ENCODE data around the gene S100A11. TPM values are rescaled to one million over a fixed set of nuclear protein-coding genes. Genes with fewer than 3 reads are reported as not detected.
"Not testable (repeated sequence)": the region's sequence is repeated elsewhere in the genome, so short reads cannot be mapped to it uniquely, and the experiment has no call there.

The S100A11 gene
- total RNA-seq, result 100 to 1,000 TPM; 252 to 355 TPM

GRCh38 chr1:152036267-152037216 lies at the start of gene S100A11:
TSS of gene S100A11 (minus strand) at chr1:152037004. CDS start at chr1:152036915, 89 bp downstream.
- H3K4me3 Mint-ChIP-seq, result peak within 1 kb of the TSS; percentile 96 to 99
- H3K27ac Mint-ChIP-seq, result peak within 1 kb of the TSS; percentile 99
- ATAC-seq (replicated peaks in 1 of 2), result peak; percentile 81 to 84
- peaks cover 36% of the 10 kb centered on the region for H3K4me1 Mint-ChIP-seq (ENCODE audit: low read depth)
- peak; percentile 89 to 90 for DNase-seq
- no peaks in the 10 kb centered on the region for H3K9me3 Mint-ChIP-seq
- no peaks in the 10 kb centered on the region for H3K27me3 Mint-ChIP-seq (ENCODE audit: low read depth)
- peaks cover 17 to 32% of the 10 kb centered on the region in 2 donors for H3K36me3 Mint-ChIP-seq (ENCODE audit: insufficient read depth in 2 of 2)

GRCh38 chr1:152084853-152085252 lies 48.0 kb upstream of the S100A11 start:
- no peaks in the 10 kb centered on the region for H3K36me3 Mint-ChIP-seq (ENCODE audit: insufficient read depth in 2 of 2)
- H3K27ac Mint-ChIP-seq, result no peak overlapping the region
- peaks cover 7% of the 10 kb centered on the region for H3K27me3 Mint-ChIP-seq (ENCODE audit: low read depth)
- H3K4me3 Mint-ChIP-seq, result no peak overlapping the region
- no peak for DNase-seq
- no peak for ATAC-seq (replicated peaks in 1 of 2)
- no peaks in the 10 kb centered on the region for H3K4me1 Mint-ChIP-seq (ENCODE audit: low read depth)
- no peaks in the 10 kb centered on the region for H3K9me3 Mint-ChIP-seq

- not testable (repeated sequence) for ATAC-seq (replicated peaks in 1 of 2); H3K9me3 Mint-ChIP-seq
These were observed 44.2 kb upstream of the S100A11 start for GRCh38 chr1:152081026-152081425.

GRCh38 chr1:152080494-152080893 lies 43.7 kb upstream of the S100A11 start:
- H3K4me3 Mint-ChIP-seq; ATAC-seq (replicated peaks in 1 of 2); H3K4me1 Mint-ChIP-seq (ENCODE audit: low read depth); H3K27ac Mint-ChIP-seq; H3K9me3 Mint-ChIP-seq; H3K36me3 Mint-ChIP-seq (ENCODE audit: insufficient read depth in 2 of 2); DNase-seq: not testable (repeated sequence)
- peaks cover 21% of the 10 kb centered on the region for H3K27me3 Mint-ChIP-seq (ENCODE audit: low read depth)

More at GRCh38 chr1:152081026-152081425, 44.2 kb upstream of the S100A11 start:
- H3K4me3 Mint-ChIP-seq; H3K4me1 Mint-ChIP-seq (ENCODE audit: low read depth); DNase-seq; H3K27ac Mint-ChIP-seq; H3K36me3 Mint-ChIP-seq (ENCODE audit: insufficient read depth in 2 of 2): not testable (repeated sequence)
- H3K27me3 Mint-ChIP-seq (ENCODE audit: low read depth), result peaks cover 15% of the 10 kb centered on the region

- H3K9me3 Mint-ChIP-seq, result no peaks in the 10 kb centered on the region
These were observed 42.1 kb upstream of the S100A11 start for GRCh38 chr1:152078831-152079441.

GRCh38 chr1:152072311-152072710 lies 35.5 kb upstream of the S100A11 start:
- ATAC-seq (replicated peaks in 1 of 2) (no peak), DNase-seq (no peak)
- H3K27ac Mint-ChIP-seq, result no peak overlapping the region
- H3K27me3 Mint-ChIP-seq (ENCODE audit: low read depth), result peaks cover 49% of the 10 kb centered on the region
- H3K36me3 Mint-ChIP-seq (ENCODE audit: insufficient read depth in 2 of 2), result no peaks in the 10 kb centered on the region
- no peaks in the 10 kb centered on the region for H3K4me1 Mint-ChIP-seq (ENCODE audit: low read depth)
- no peak overlapping the region for H3K4me3 Mint-ChIP-seq
- no peaks in the 10 kb centered on the region for H3K9me3 Mint-ChIP-seq

More at GRCh38 chr1:152078831-152079441, 42.1 kb upstream of the S100A11 start:
- no peak for ATAC-seq (replicated peaks in 1 of 2)
- Mint-ChIP-seq H3K4me3 (no peak overlapping the region), H3K27ac (no peak overlapping the region), H3K36me3 (ENCODE audit: insufficient read depth in 2 of 2) (no peaks in the 10 kb centered on the region), H3K4me1 (ENCODE audit: low read depth) (no peaks in the 10 kb centered on the region), H3K27me3 (ENCODE audit: low read depth) (peaks cover 35% of the 10 kb centered on the region)
- no peak for DNase-seq

GRCh38 chr1:152071123-152071522 lies 34.3 kb upstream of the S100A11 start:
- no peak overlapping the region for H3K27ac Mint-ChIP-seq
- peaks cover 50% of the 10 kb centered on the region for H3K27me3 Mint-ChIP-seq (ENCODE audit: low read depth)
- DNase-seq (no peak), ATAC-seq (replicated peaks in 1 of 2) (no peak)
- H3K4me1 Mint-ChIP-seq (ENCODE audit: low read depth), result no peaks in the 10 kb centered on the region
- H3K9me3 Mint-ChIP-seq, result no peaks in the 10 kb centered on the region
- H3K4me3 Mint-ChIP-seq, result no peak overlapping the region
- no peaks in the 10 kb centered on the region for H3K36me3 Mint-ChIP-seq (ENCODE audit: insufficient read depth in 2 of 2)

GRCh38 chr1:152067929-152068328 lies 31.1 kb upstream of the S100A11 start:
- ATAC-seq (replicated peaks in 1 of 2), result no peak
- no peak overlapping the region for H3K27ac Mint-ChIP-seq
- H3K36me3 Mint-ChIP-seq (ENCODE audit: insufficient read depth in 2 of 2), result no peaks in the 10 kb centered on the region
- peaks cover 37% of the 10 kb centered on the region for H3K27me3 Mint-ChIP-seq (ENCODE audit: low read depth)
- no peak overlapping the region for H3K4me3 Mint-ChIP-seq
- no peaks in the 10 kb centered on the region for H3K9me3 Mint-ChIP-seq
- no peak for DNase-seq
- H3K4me1 Mint-ChIP-seq (ENCODE audit: low read depth), result no peaks in the 10 kb centered on the region

GRCh38 chr1:152067150-152067549 lies 30.3 kb upstream of the S100A11 start:
- no peak overlapping the region for H3K27ac Mint-ChIP-seq
- DNase-seq (no peak), ATAC-seq (replicated peaks in 1 of 2) (no peak)
- H3K9me3 Mint-ChIP-seq, result no peaks in the 10 kb centered on the region
- no peaks in the 10 kb centered on the region for H3K4me1 Mint-ChIP-seq (ENCODE audit: low read depth)
- no peaks in the 10 kb centered on the region for H3K36me3 Mint-ChIP-seq (ENCODE audit: insufficient read depth in 2 of 2)
- peaks cover 37% of the 10 kb centered on the region for H3K27me3 Mint-ChIP-seq (ENCODE audit: low read depth)
- H3K4me3 Mint-ChIP-seq, result no peak overlapping the region

GRCh38 chr1:152061952-152062351 lies 25.1 kb upstream of the S100A11 start:
- no peaks in the 10 kb centered on the region for H3K4me1 Mint-ChIP-seq (ENCODE audit: low read depth)
- no peak for DNase-seq
- no peak overlapping the region for H3K4me3 Mint-ChIP-seq
- no peak overlapping the region for H3K27ac Mint-ChIP-seq
- ATAC-seq (replicated peaks in 1 of 2), result no peak
- H3K27me3 Mint-ChIP-seq (ENCODE audit: low read depth), result peaks cover 29% of the 10 kb centered on the region
- H3K9me3 Mint-ChIP-seq, result no peaks in the 10 kb centered on the region
- no peaks in the 10 kb centered on the region for H3K36me3 Mint-ChIP-seq (ENCODE audit: insufficient read depth in 2 of 2)

GRCh38 chr1:152053375-152053774 lies 16.6 kb upstream of the S100A11 start:
- H3K27me3 Mint-ChIP-seq (ENCODE audit: low read depth), result peaks cover 16% of the 10 kb centered on the region
- H3K4me3 Mint-ChIP-seq, result no peak overlapping the region
- ATAC-seq (replicated peaks in 1 of 2) (no peak), DNase-seq (no peak)
- no peak overlapping the region for H3K27ac Mint-ChIP-seq
- no peaks in the 10 kb centered on the region for H3K9me3 Mint-ChIP-seq
- H3K4me1 Mint-ChIP-seq (ENCODE audit: low read depth), result peaks cover 20% of the 10 kb centered on the region
- no peaks in the 10 kb centered on the region for H3K36me3 Mint-ChIP-seq (ENCODE audit: insufficient read depth in 2 of 2)

- DNase-seq (peak; percentile 84 to 86), ATAC-seq (replicated peaks in 1 of 2) (no peak)
- Mint-ChIP-seq H3K27ac (no peak overlapping the region), H3K36me3 (ENCODE audit: insufficient read depth in 2 of 2) (no peaks in the 10 kb centered on the region), H3K4me3 (no peak overlapping the region), H3K4me1 (ENCODE audit: low read depth) (peaks cover 27% of the 10 kb centered on the region), H3K9me3 (no peaks in the 10 kb centered on the region), H3K27me3 (ENCODE audit: low read depth) (peaks cover 10% of the 10 kb centered on the region)
These were observed 15.8 kb upstream of the S100A11 start for GRCh38 chr1:152052606-152053005.

GRCh38 chr1:152050886-152051675 lies 14.3 kb upstream of the S100A11 start:
- Mint-ChIP-seq H3K36me3 (ENCODE audit: insufficient read depth in 2 of 2) (no peaks in the 10 kb centered on the region), H3K27me3 (ENCODE audit: low read depth) (peaks cover 10% of the 10 kb centered on the region), H3K4me1 (ENCODE audit: low read depth) (peaks cover 33% of the 10 kb centered on the region), H3K9me3 (no peaks in the 10 kb centered on the region), H3K27ac (no peak overlapping the region), H3K4me3 (no peak overlapping the region)
- ATAC-seq (replicated peaks in 1 of 2), result no peak
- no peak for DNase-seq
